Adrenal gland (tissue), 12 donors: Measurements from ENCODE around the gene PIEZO1. TPM values are rescaled to one million over a fixed set of nuclear protein-coding genes. Genes with fewer than 3 reads are reported as not detected.
A peak's percentile ranks its signal among the peaks of the same experiment; 100 is the strongest.

Source experiments
- DNase-seq, 7 donors: peaks; one replicate each; pipeline ENCODE4 v3.0.0-alpha.2; 2019 to 2020
- H3K27ac ChIP-seq, 5 donors: fragments of 200-600 bp; sonication (generic) in 4 of 5; 1 replicate in 3 of 5; 2 replicates in 2 of 5; pipeline versions ENCODE4 v1.5.1 to v1.8.0; 2016 to 2020; ENCODE audit warnings: mild to moderate bottlenecking in 1 of 5
- H3K27me3 ChIP-seq: fragments of 200-600 bp; 2 replicates; pipeline ENCODE4 v1.8.0; 2021
- H3K36me3 ChIP-seq, 2 donors: fragments of 200-600 bp; replicated peaks in 1 of 2; 1 replicate in 1 of 2; 2 replicates in 1 of 2; pipeline versions ENCODE4 v1.5.1 to v1.8.0; 2018 to 2022
- H3K4me1 ChIP-seq, 2 donors: fragments of 200-600 bp; replicated peaks in 1 of 2; 1 replicate in 1 of 2; 2 replicates in 1 of 2; pipeline versions ENCODE4 v1.5.1 to v1.8.0; 2018 to 2021
- H3K4me3 ChIP-seq, 4 donors: fragments of 200-600 bp; sonication (generic) in 3 of 4; one replicate each; pipeline ENCODE4 v1.5.1; 2016 to 2018
- H3K9me3 ChIP-seq, 3 donors: fragments of 200-600 bp; sonication (generic) in 1 of 3; replicated peaks in 1 of 3; 1 replicate in 2 of 3; 2 replicates in 1 of 3; pipeline versions ENCODE4 v1.5.1 to v1.8.0; 2016 to 2021
- POLR2A ChIP-seq, 2 donors: fragments of 450-650 bp; IDR thresholded peaks; one replicate each; pipeline ENCODE4 v1.6.1; 2017; ENCODE audit warnings: antibody characterized with exemption in 2 of 2, mild to moderate bottlenecking in 2 of 2, moderate library complexity in 1 of 2
- WGBS, 4 donors: extraction: QIAGEN DNeasy Blood & Tissue Kit in 2 of 4; methylation state at CpG; one replicate each; pipeline versions ENCODE4 v1.1.5 to v1.1.7; 2013 to 2017; 5-methylcytosine and 5-hydroxymethylcytosine counted together
- intact Hi-C, 2 donors: fragments of 100-400 bp; cut with DNase I; formaldehyde crosslinking; loops; one replicate each; pipeline versions ENCODE4 v1.14.1 to v1.15.0; 2022 to 2023
- polyA plus RNA-seq, 3 donors: library from polyadenylated mRNA; stranded (reverse); fragments of 200-250 nt in 2 of 3; fragments of 350-450 nt in 1 of 3; fragmentation: Illumina TruSeq in 1 of 3; extraction: RNeasy Lipid Tissue Mini Kit (QIAGEN cat#74804) in 1 of 3; gene quantifications; one replicate each; pipeline ENCODE4 v1.2.3, GENCODE V29; 2013 to 2014
- total RNA-seq, 9 donors: library from RNA; depleted of rRNA in 4 of 9; stranded (reverse); fragments of >200 nt in 4 of 9; fragments of 120-200 nt in 1 of 9; fragmentation: NEBNext Ultra II Directional in 1 of 9; extraction: Animal tissue kit (Norgen Biotek cat#: 25700) in 1 of 9; gene quantifications; one replicate each; pipeline versions ENCODE4 v1.1.0 to v1.2.4, GENCODE V29; 2013 to 2023
- TF ChIP-seq, protein P1 (sequence below), 6 experiments: fragments of 450-650 bp in 4 of 6; fragments of 200-600 bp in 2 of 6; sonication (generic) in 1 of 6; IDR thresholded peaks; 1 replicate in 5 of 6; 2 replicates in 1 of 6; pipeline versions ENCODE4 v1.5.1 to v1.8.0; 2016 to 2021; ENCODE audit warnings: antibody characterized with exemption in 6 of 6, mild to moderate bottlenecking in 2 of 6, moderate library complexity in 1 of 6
- donor health status: healthy with polysubstance abuse.
- donor health status: Bipolar disorder and iron deficiency.
- donor health status: DM: yes; HTN: yes; CAD: no.
- donor health status: DM: no; HTN: no; CAD: no.
- donor health status: DM: no; HTN: no; CAD: no.
- donor health status: DM: yes; HTN: yes; CAD: no.

PIEZO1 gene
- total and polyA plus RNA-seq, 12 donors, result 7.9 to 327 (median 92.4) TPM

DNA sequence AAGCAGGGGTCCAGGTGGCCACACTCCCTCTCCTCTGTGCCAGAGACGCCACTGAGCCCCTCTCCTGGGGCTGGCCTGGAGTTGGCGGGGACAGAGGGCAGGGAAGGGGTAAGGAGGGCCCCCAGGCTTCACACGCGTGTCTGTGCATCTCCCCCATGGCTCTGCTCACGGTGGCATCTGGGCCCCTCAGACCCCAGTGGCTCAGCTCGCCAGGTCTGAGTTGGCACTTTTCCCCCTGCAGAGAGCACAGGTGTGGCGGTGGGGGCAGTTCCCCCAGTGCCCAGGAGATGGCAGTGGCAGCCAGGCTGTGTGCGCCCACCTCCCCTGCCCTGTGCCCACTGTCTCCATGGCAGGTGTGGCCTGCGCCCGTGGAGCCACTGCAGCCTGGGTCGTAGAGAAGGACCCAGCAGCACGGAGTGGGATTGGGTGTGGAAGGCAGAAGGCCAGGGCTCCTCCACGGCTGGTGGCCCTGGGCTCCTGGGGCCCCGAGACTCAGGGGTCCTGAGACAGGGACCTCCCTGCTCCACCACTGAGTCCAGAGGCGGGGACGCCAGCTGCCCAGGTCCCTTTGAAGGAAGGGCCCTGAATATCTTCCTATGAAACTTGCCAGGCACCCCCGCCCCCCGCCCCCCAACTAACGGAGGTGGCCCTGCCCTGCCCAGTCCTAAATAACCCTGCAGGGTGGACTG lies 31.0 kb upstream of the PIEZO1 start:
- H3K9me3 ChIP-seq, result no peaks in the 10 kb centered on the region
- H3K27me3 ChIP-seq, result no peaks in the 10 kb centered on the region
- 13 to 80% (median 46%) methylated on average over 1 to 19 of the region's 19 CpGs for WGBS, 4 donors
- DNase-seq, result peak in 3 of 7 donors; percentile 55 to 63 (median 61)
- no peak overlapping the region for H3K27ac ChIP-seq
- no peak overlapping the region for H3K4me3 ChIP-seq
- H3K4me1 ChIP-seq, result peaks cover 15 to 23% of the 10 kb centered on the region in 2 donors
- no peaks in the 10 kb centered on the region for H3K36me3 ChIP-seq
- no peak for TF ChIP-seq POLR2A (IDR thresholded peaks at IDR 0.05)
- TF ChIP-seq, protein P1, sequence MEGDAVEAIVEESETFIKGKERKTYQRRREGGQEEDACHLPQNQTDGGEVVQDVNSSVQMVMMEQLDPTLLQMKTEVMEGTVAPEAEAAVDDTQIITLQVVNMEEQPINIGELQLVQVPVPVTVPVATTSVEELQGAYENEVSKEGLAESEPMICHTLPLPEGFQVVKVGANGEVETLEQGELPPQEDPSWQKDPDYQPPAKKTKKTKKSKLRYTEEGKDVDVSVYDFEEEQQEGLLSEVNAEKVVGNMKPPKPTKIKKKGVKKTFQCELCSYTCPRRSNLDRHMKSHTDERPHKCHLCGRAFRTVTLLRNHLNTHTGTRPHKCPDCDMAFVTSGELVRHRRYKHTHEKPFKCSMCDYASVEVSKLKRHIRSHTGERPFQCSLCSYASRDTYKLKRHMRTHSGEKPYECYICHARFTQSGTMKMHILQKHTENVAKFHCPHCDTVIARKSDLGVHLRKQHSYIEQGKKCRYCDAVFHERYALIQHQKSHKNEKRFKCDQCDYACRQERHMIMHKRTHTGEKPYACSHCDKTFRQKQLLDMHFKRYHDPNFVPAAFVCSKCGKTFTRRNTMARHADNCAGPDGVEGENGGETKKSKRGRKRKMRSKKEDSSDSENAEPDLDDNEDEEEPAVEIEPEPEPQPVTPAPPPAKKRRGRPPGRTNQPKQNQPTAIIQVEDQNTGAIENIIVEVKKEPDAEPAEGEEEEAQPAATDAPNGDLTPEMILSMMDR (IDR thresholded peaks at IDR 0.05), result peak; percentile 44 to 83 (median 71)
- intact Hi-C loops, result loop anchor here (1.0 to 5.0 kb wide), 4 partner anchors 41 to 351 kb away; partner anchors contain the start of genes GALNS (in 1 of the 2) and TRAPPC2L (in 1 of the 2)

- Histone ChIP-seq H3K27me3 (no peaks in the 10 kb centered on the region), H3K4me1 (peaks cover 17 to 26% of the 10 kb centered on the region in 2 donors), H3K4me3 (no peak overlapping the region), H3K9me3 (no peaks in the 10 kb centered on the region), H3K36me3 (no peaks in the 10 kb centered on the region), H3K27ac (no peak overlapping the region)
- intact Hi-C loops, result loop anchor here (1.0 to 5.0 kb wide), 4 partner anchors 42 to 352 kb away; partner anchors contain the start of genes GALNS (in 1 of the 2) and TRAPPC2L (in 1 of the 2)
- TF ChIP-seq, protein P1 (IDR thresholded peaks at IDR 0.05), result no peak
- TF ChIP-seq POLR2A (IDR thresholded peaks at IDR 0.05), result no peak
- 67 to 92% (median 81%) methylated on average over 2 to 10 of the region's 10 CpGs for WGBS, 4 donors
- DNase-seq, result no peak
Measured at GRCh38 chr16:88815227-88815626, 30.2 kb upstream of the PIEZO1 start.

DNA sequence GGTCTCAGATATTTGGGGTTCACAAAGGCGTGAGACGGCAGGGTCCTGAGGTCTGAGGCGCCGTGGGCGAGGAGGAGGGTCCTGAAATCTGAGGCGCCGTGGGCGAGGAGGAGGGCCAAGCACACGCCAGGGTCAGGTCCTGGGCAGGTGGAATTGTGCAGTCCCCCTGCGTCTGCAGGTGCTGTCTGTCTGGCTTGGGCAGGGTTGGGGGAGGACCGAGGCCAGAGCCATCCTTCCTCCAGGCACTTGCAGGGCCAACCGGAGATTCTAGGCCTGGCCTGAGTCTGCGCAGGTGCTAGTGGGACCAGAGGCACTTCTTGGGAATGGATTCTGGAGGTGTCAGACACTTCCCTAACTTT lies 29.1 kb upstream of the PIEZO1 start:
- H3K27me3 ChIP-seq, result no peaks in the 10 kb centered on the region
- H3K27ac ChIP-seq, result no peak overlapping the region
- TF ChIP-seq, protein P1 (IDR thresholded peaks at IDR 0.05), result no peak
- TF ChIP-seq POLR2A (IDR thresholded peaks at IDR 0.05), result no peak
- WGBS, 4 donors, result 66 to 96% (median 82%) methylated on average over 4 to 13 of the region's 13 CpGs
- H3K36me3 ChIP-seq, result no peaks in the 10 kb centered on the region
- DNase-seq, result no peak
- peaks cover 23 to 30% of the 10 kb centered on the region in 2 donors for H3K4me1 ChIP-seq
- no peak overlapping the region for H3K4me3 ChIP-seq
- no peaks in the 10 kb centered on the region for H3K9me3 ChIP-seq
- intact Hi-C loops, result no loop called here

DNA sequence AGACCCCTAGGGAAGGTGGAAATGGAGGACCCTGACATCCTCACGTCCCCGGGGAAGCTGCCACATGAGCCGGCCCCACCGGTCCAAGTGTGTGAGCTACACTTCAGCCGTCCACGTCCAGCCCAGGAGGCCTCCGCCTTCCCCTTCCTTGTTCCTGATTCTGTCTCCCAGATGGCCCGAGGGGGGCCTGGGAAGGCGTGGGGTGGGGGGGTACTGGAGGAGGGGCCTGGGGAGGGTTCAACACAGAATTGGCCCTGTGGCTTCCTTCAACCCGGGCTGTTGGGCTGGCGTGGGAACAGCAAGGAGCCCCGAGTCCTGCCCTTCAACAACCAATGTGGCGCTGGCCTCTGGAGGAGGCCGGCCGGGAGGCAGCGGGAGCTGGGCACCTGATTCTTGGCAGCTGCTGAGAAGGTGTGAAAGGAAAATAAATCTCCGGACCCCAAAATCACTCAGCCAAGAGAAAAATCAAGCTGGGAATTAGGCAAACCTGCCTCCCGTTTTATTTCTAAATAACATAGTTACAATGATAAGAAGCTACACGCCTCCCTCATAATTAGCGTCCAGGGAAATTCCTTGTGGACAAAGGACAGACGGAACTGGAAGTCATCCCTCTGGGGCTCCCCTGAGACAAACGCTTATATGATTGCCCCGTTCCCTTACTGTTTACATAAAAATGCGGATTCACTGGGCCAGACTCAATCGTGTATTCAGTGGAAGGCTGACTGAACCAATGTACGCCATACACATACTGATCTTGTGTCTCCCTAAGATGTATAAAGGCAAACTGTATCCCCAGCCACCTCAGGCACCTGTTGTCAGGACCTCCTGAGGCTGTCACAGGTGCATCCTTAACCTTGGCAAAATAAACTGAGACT lies 28.5 kb upstream of the PIEZO1 start:
- intact Hi-C loops, result no loop called here
- WGBS, 4 donors, result 63 to 73% (median 70%) methylated on average over 21 to 26 of the region's 26 CpGs
- TF ChIP-seq, protein P1 (IDR thresholded peaks at IDR 0.05), result no peak
- TF ChIP-seq POLR2A (IDR thresholded peaks at IDR 0.05), result no peak
- H3K27ac ChIP-seq, result peak overlapping the region in 2 of 5 donors; percentile 91 to 99
- H3K4me1 ChIP-seq, result peaks cover 23 to 29% of the 10 kb centered on the region in 2 donors
- no peaks in the 10 kb centered on the region for H3K27me3 ChIP-seq
- no peaks in the 10 kb centered on the region for H3K9me3 ChIP-seq
- DNase-seq, result no peak
- no peak overlapping the region for H3K4me3 ChIP-seq
- no peaks in the 10 kb centered on the region for H3K36me3 ChIP-seq
